CD4-positive, CD25-positive, alpha-beta regulatory T cell (primary cell): ENCODE results near the gene COQ8A. TPM values are rescaled to one million over a fixed set of nuclear protein-coding genes. Genes with fewer than 3 reads are reported as not detected.

Experiments
- ATAC-seq, 2 donors: fragments of 150-1000 bp; cut with Tn5 transposase; one replicate each; pipeline ENCODE4 v1.10.0; 2021; ENCODE audit warnings: low read depth in 2 of 2, moderate number of reproducible peaks in 2 of 2, moderate library complexity in 1 of 2
- DNase-seq, 3 donors: peaks; one replicate each; pipeline versions ENCODE4 v3.0.0 to v3.0.0-alpha.2; 2012 to 2022; ENCODE audit warnings: mixed read lengths in 1 of 3
- H3K27ac ChIP-seq: one replicate; pipeline ENCODE4 v1.7.0; 2013; ENCODE audit warnings: mild to moderate bottlenecking, low read length; ENCODE audit not compliant: insufficient read depth, poor library complexity, severe bottlenecking
- H3K27me3 ChIP-seq: one replicate; pipeline ENCODE4 v1.7.0; 2013; ENCODE audit warnings: low read length; ENCODE audit not compliant: control insufficient read depth, insufficient read depth
- H3K36me3 ChIP-seq: one replicate; pipeline ENCODE4 v1.7.0; 2013; ENCODE audit warnings: mild to moderate bottlenecking, low read length, moderate library complexity; ENCODE audit not compliant: control insufficient read depth, insufficient read depth
- H3K4me1 ChIP-seq: 2 replicates; pipeline ENCODE4 v1.7.0; 2013; ENCODE audit warnings: mild to moderate bottlenecking, low read length; ENCODE audit not compliant: insufficient read depth, control insufficient read depth, poor library complexity, severe bottlenecking
- H3K4me3 ChIP-seq: one replicate; pipeline ENCODE4 v1.7.0; 2013; ENCODE audit warnings: low read depth, mild to moderate bottlenecking, low read length, moderate library complexity
- H3K9me3 ChIP-seq, 2 experiments: 1 replicate in 1 of 2; 2 replicates in 1 of 2; pipeline ENCODE4 v1.7.0; 2013; ENCODE audit warnings: low read length in 2 of 2, mild to moderate bottlenecking in 1 of 2, moderate library complexity in 1 of 2; ENCODE audit not compliant: control insufficient read depth in 2 of 2
- H3K27ac Mint-ChIP-seq, 3 donors: one replicate each; pipeline ENCODE4 v1.8.0; 2020 to 2022; ENCODE audit warnings: mild to moderate bottlenecking in 3 of 3, mixed read lengths in 3 of 3, moderate library complexity in 2 of 3
- H3K27me3 Mint-ChIP-seq: one replicate; pipeline ENCODE4 v1.8.0; 2022; ENCODE audit warnings: mild to moderate bottlenecking, mixed read lengths
- H3K36me3 Mint-ChIP-seq: one replicate; pipeline ENCODE4 v1.8.0; 2020; ENCODE audit warnings: mixed read lengths
- H3K4me1 Mint-ChIP-seq, 4 donors: one replicate each; pipeline ENCODE4 v1.8.0; 2020 to 2022; ENCODE audit warnings: mixed read lengths in 4 of 4, mild to moderate bottlenecking in 1 of 4
- H3K4me3 Mint-ChIP-seq, 4 donors: one replicate each; pipeline ENCODE4 v1.8.0; 2020 to 2022; ENCODE audit warnings: mild to moderate bottlenecking in 4 of 4, mixed read lengths in 4 of 4, moderate library complexity in 3 of 4
- H3K9me3 Mint-ChIP-seq, 7 donors: one replicate each; pipeline ENCODE4 v1.8.0; 2020 to 2022; ENCODE audit warnings: mixed read lengths in 7 of 7, mild to moderate bottlenecking in 3 of 7, moderate library complexity in 2 of 7
- polyA plus RNA-seq, 4 donors: library from polyadenylated mRNA; unstranded; fragments of 300-500 nt; fragmentation: Illumina TruSeq; gene quantifications; one replicate each; pipeline ENCODE4 v1.2.3, GENCODE V29; 2021
- total RNA-seq: library from RNA; stranded (reverse); gene quantifications from one replicate; pipeline ENCODE4 v1.2.3, GENCODE V29; 2022

The COQ8A gene
- total and polyA plus RNA-seq, 5 donors from 2014 or later, result 44.1 to 60.1 (median 54.4) TPM

DNA sequence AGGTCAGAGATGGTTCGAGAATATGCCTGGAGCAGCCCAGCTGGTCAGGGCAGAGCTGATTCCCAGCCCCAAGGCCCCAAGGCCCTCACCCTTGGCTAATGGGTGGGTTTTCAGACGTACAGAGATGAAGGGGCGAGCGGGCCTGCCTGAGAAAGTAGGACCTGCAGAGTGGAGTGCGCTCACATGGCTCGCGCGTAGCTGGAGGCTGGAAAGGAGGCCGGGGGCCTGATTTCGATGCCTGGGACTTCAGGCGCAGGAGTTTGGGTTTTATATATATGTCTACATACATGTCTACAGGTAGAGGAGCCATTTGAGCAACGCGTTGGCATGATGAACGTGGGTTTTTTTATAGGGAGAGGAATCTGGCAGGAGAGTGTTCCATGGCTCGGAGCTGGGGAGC is 8.9 kb downstream of the COQ8A start:
- Mint-ChIP-seq H3K9me3 (peaks cover 0 to 2% (median 0%) of the 10 kb centered on the region in 7 donors), H3K36me3 (peaks cover 21% of the 10 kb centered on the region), H3K27me3 (no peaks in the 10 kb centered on the region), H3K4me3 (no peak overlapping the region), H3K4me1 (peaks cover 25 to 83% (median 39%) of the 10 kb centered on the region in 4 donors), H3K27ac (no peak overlapping the region)
- DNase-seq, result no peak
- H3K4me1 ChIP-seq, result no peaks in the 10 kb centered on the region
- H3K27me3 ChIP-seq, result no peaks in the 10 kb centered on the region
- no peak overlapping the region for H3K27ac ChIP-seq
- no peak overlapping the region for H3K4me3 ChIP-seq
- peaks cover 5% of the 10 kb centered on the region for H3K36me3 ChIP-seq
- H3K9me3 ChIP-seq, result no peaks in the 10 kb centered on the region
- no peak for ATAC-seq

DNA sequence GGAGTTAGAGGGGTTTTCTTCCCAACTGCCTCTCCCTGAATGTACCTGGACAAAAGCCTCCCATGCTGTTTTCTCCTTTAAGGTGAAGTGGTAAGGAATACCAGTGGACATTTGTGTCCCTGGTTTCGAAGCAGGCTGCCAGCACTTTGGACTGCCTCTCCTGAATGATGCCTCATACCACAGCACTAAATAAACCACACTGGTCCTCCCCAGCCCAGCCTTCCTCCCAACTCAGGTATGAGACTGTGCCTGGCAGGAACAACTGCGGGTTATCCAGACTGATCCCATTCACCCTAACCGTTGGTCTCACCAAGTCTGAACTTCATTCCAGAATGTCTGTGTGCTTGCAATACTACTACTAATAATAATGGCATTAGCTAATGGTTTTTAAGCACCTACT is 9.3 kb downstream of the COQ8A start:
- DNase-seq (no peak), ATAC-seq (no peak)
- no peak overlapping the region for H3K27ac Mint-ChIP-seq
- no peaks in the 10 kb centered on the region for H3K27me3 Mint-ChIP-seq
- no peaks in the 10 kb centered on the region for H3K9me3 Mint-ChIP-seq
- Histone ChIP-seq H3K9me3 (no peaks in the 10 kb centered on the region), H3K4me3 (no peak overlapping the region), H3K4me1 (no peaks in the 10 kb centered on the region), H3K27ac (no peak overlapping the region), H3K27me3 (no peaks in the 10 kb centered on the region), H3K36me3 (peaks cover 5% of the 10 kb centered on the region)
- peaks cover 25 to 83% (median 39%) of the 10 kb centered on the region in 4 donors for H3K4me1 Mint-ChIP-seq
- H3K36me3 Mint-ChIP-seq, result peaks cover 21% of the 10 kb centered on the region
- no peak overlapping the region for H3K4me3 Mint-ChIP-seq

- Histone ChIP-seq H3K9me3 (no peaks in the 10 kb centered on the region), H3K27me3 (no peaks in the 10 kb centered on the region), H3K36me3 (peaks cover 5% of the 10 kb centered on the region), H3K4me1 (no peaks in the 10 kb centered on the region), H3K27ac (no peak overlapping the region), H3K4me3 (no peak overlapping the region)
- Mint-ChIP-seq H3K9me3 (no peaks in the 10 kb centered on the region), H3K27ac (peak overlapping the region in 1 of 3 donors; percentile 60), H3K4me1 (peaks cover 25 to 79% (median 42%) of the 10 kb centered on the region in 4 donors), H3K4me3 (no peak overlapping the region), H3K36me3 (peaks cover 25% of the 10 kb centered on the region), H3K27me3 (no peaks in the 10 kb centered on the region)
- DNase-seq, result no peak
- no peak for ATAC-seq
Measured at GRCh38 chr1:226950316-226950715, 10.2 kb downstream of the COQ8A start.

- Histone ChIP-seq H3K27ac (no peak overlapping the region), H3K27me3 (no peaks in the 10 kb centered on the region), H3K36me3 (peaks cover 3% of the 10 kb centered on the region), H3K4me1 (no peaks in the 10 kb centered on the region), H3K4me3 (no peak overlapping the region), H3K9me3 (no peaks in the 10 kb centered on the region)
- Mint-ChIP-seq H3K4me3 (no peak overlapping the region), H3K27ac (peak overlapping the region in 1 of 3 donors; percentile 60), H3K27me3 (no peaks in the 10 kb centered on the region), H3K36me3 (peaks cover 25% of the 10 kb centered on the region), H3K4me1 (peaks cover 25 to 73% (median 39%) of the 10 kb centered on the region in 4 donors), H3K9me3 (no peaks in the 10 kb centered on the region)
- ATAC-seq, result peak in 1 of 2 donors; percentile 22
- no peak for DNase-seq
Measured at GRCh38 chr1:226950871-226951270, 10.8 kb downstream of the COQ8A start.

DNA sequence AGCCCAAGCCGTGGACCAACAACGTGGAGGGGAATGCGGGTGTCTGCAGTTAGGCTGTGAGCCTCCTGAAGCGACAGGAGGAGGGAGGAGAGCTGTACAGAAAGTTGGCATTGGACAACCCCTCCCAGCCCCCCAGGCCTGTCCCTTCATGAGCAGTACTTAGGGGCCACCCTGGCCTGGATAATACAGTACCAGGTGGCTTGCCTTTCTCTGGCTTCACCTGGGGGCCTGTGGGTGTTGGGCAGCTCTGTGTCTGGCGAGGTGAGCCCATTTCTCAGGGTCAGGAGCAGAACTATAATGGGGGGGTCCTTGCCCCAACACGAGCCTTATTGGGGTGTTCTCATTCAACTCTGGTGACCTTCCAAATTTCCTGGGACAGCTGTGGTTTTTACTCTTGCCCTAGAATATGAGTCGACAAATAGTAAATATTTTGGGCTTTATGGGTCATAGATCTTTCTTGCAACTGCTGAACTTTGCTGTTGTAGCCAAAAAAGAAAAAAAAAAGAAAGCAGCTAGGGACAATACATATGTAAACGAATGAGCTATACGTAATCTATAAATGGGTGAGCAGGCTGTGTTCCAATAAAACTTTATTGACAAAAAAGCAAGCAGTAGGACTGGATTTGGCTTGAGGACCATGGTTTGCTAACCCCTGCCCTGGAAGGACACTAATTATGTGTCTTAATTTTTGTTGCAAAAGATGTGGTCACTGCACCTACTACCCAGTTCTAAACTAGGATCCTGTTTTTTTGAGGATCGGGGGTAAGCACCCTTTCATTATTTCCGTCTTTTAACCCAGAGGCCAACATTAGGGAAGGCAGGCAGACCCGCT is 11.4 kb downstream of the COQ8A start:
- H3K36me3 ChIP-seq, result peaks cover 2% of the 10 kb centered on the region
- no peaks in the 10 kb centered on the region for H3K4me1 ChIP-seq
- no peak overlapping the region for H3K4me3 Mint-ChIP-seq
- no peak overlapping the region for H3K27ac ChIP-seq
- peaks cover 20% of the 10 kb centered on the region for H3K36me3 Mint-ChIP-seq
- H3K4me1 Mint-ChIP-seq, result peaks cover 23 to 67% (median 33%) of the 10 kb centered on the region in 4 donors
- H3K9me3 ChIP-seq, result no peaks in the 10 kb centered on the region
- DNase-seq, result no peak
- no peaks in the 10 kb centered on the region for H3K27me3 Mint-ChIP-seq
- no peak overlapping the region for H3K4me3 ChIP-seq
- H3K9me3 Mint-ChIP-seq, result no peaks in the 10 kb centered on the region
- ATAC-seq, result no peak
- H3K27me3 ChIP-seq, result no peaks in the 10 kb centered on the region
- H3K27ac Mint-ChIP-seq, result no peak overlapping the region

DNA sequence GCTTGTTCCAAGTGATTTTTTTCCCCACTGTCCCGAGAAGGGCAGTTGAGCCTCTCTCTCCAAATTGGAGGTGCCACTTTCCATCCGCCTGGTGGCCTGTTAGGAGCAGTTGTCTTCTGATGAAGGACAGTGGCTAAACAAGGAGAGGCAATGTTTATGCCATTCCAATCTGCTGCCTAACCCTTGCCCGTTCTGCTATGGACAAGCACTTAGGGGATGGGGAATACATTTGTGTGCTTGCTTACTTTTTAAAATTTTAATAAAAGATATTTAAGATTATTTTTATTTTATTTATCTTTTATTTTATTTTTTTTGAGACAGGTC is 12.0 kb downstream of the COQ8A start:
- H3K4me3 Mint-ChIP-seq, result no peak overlapping the region
- no peak overlapping the region for H3K27ac Mint-ChIP-seq
- no peaks in the 10 kb centered on the region for H3K4me1 ChIP-seq
- DNase-seq, result no peak
- H3K36me3 ChIP-seq, result peaks cover 2% of the 10 kb centered on the region
- H3K27ac ChIP-seq, result no peak overlapping the region
- peaks cover 18 to 64% (median 30%) of the 10 kb centered on the region in 4 donors for H3K4me1 Mint-ChIP-seq
- H3K27me3 ChIP-seq, result no peaks in the 10 kb centered on the region
- H3K9me3 Mint-ChIP-seq, result peaks cover 0 to 1% (median 0%) of the 10 kb centered on the region in 7 donors
- H3K27me3 Mint-ChIP-seq, result no peaks in the 10 kb centered on the region
- H3K9me3 ChIP-seq, result no peaks in the 10 kb centered on the region
- no peak overlapping the region for H3K4me3 ChIP-seq
- ATAC-seq, result no peak
- peaks cover 15% of the 10 kb centered on the region for H3K36me3 Mint-ChIP-seq

DNA sequence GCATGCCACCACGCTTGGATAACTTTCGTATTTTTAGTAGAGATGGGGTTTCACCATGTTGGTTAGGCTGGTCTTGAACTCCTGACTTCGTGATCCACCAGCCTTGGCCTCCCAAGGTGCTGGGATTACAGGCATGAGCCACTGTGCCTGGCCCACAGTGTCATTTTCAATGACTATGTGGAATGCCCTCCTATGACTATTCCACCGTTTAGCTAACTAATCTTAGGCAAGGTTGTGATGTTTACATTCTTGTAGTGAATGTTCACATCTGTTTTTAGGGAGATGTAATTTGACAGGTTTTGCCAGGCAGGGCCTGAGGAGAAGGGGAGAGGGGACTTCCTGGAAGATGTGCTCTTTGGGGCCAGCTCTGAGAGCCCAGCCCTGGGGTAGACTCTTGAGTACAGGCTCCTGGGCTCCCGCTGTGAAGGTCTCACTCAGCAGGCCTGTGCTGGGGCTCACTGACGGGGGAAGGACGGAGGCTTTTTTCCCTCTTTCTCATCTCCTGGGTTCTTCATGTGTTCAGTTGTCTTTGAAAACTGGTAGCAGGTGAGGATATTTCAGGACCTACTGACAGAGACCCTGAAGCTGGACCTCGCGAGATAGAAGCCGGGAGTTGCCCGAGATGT is 13.2 kb downstream of the COQ8A start:
- Histone ChIP-seq H3K36me3 (no peaks in the 10 kb centered on the region), H3K27me3 (no peaks in the 10 kb centered on the region), H3K27ac (no peak overlapping the region), H3K4me3 (no peak overlapping the region), H3K9me3 (no peaks in the 10 kb centered on the region), H3K4me1 (no peaks in the 10 kb centered on the region)
- no peak for ATAC-seq
- Mint-ChIP-seq H3K36me3 (peaks cover 17% of the 10 kb centered on the region), H3K4me3 (no peak overlapping the region), H3K9me3 (peaks cover 0 to 1% (median 0%) of the 10 kb centered on the region in 7 donors), H3K27me3 (no peaks in the 10 kb centered on the region), H3K27ac (peak overlapping the region in 1 of 3 donors; percentile 49), H3K4me1 (peaks cover 13 to 66% (median 32%) of the 10 kb centered on the region in 4 donors)
- no peak for DNase-seq
